Liver (tissue), 3 donors: ENCODE results near the gene ARMH3.

Source experiments
- HNF4A ChIP-seq, 2 donors: conservative IDR thresholded peaks; 2 replicates each; pipeline ENCODE4 v1.6.1; 2016; ENCODE audit warnings: antibody characterized with exemption in 2 of 2, mild to moderate bottlenecking in 2 of 2
- HNF4G ChIP-seq: IDR thresholded peaks from 2 replicates; pipeline ENCODE4 v1.6.1; 2016; ENCODE audit warnings: antibody characterized with exemption
- RAD21 ChIP-seq, 2 donors: IDR thresholded peaks; 2 replicates each; pipeline ENCODE4 v1.6.1; 2016; ENCODE audit warnings: antibody characterized with exemption in 2 of 2, mild to moderate bottlenecking in 2 of 2
- TAF1 ChIP-seq: conservative IDR thresholded peaks from 2 replicates; pipeline ENCODE4 v1.6.1; 2016; ENCODE audit warnings: antibody characterized with exemption, mild to moderate bottlenecking
- YY1 ChIP-seq: IDR thresholded peaks from 2 replicates; pipeline ENCODE4 v1.6.1; 2016; ENCODE audit warnings: antibody characterized with exemption, mild to moderate bottlenecking
- TF ChIP-seq, protein P1 (sequence below): IDR thresholded peaks from 2 replicates; pipeline ENCODE4 v1.6.1; 2016; ENCODE audit warnings: antibody characterized with exemption
- TF ChIP-seq, protein P2 (sequence below): fragments of 150-350 bp; IDR thresholded peaks from 2 replicates; pipeline ENCODE4 v1.5.1; 2017; ENCODE audit warnings: improper control_type of control experiment, low read depth, low read length; ENCODE audit not compliant: missing input control
- TF ChIP-seq, protein P3 (sequence below): IDR thresholded peaks from 2 replicates; pipeline ENCODE4 v1.6.1; 2016; ENCODE audit warnings: antibody characterized with exemption
- donor health status: healthy.
- donor health status: healthy.

DNA sequence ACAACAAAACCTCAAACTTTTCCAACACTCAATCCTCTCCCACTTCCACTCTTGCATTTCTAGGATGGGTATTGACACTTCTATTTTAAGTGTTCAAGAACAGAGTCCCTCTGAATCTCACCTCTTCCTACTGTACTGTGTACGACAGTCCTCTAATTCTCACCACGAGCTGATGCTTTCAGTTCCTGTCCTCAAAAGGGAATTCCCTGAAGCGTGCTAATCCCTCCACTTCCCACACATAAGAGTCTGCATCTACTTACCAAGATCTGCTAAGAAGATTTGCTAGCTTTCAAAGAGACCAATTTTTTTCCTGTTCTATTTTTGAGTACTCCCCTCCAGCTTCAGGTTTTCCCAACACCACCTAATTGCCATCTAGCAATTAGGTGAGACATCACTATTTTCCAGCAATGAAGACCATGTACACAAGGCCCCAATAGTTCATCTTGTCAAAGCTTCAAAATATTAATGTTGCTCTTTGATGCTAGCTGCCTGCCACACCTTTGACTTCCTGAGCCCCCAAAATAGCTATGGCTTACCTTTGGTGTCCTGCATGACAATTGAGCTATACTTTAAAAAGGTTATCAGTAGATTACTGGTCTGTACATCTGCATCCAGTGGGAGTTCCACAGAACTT, 54.4 kb downstream of the ARMH3 start:
- TF ChIP-seq, protein P1, sequence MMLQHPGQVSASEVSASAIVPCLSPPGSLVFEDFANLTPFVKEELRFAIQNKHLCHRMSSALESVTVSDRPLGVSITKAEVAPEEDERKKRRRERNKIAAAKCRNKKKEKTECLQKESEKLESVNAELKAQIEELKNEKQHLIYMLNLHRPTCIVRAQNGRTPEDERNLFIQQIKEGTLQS, result no peak
- no peak for TF ChIP-seq TAF1
- TF ChIP-seq, protein P2, sequence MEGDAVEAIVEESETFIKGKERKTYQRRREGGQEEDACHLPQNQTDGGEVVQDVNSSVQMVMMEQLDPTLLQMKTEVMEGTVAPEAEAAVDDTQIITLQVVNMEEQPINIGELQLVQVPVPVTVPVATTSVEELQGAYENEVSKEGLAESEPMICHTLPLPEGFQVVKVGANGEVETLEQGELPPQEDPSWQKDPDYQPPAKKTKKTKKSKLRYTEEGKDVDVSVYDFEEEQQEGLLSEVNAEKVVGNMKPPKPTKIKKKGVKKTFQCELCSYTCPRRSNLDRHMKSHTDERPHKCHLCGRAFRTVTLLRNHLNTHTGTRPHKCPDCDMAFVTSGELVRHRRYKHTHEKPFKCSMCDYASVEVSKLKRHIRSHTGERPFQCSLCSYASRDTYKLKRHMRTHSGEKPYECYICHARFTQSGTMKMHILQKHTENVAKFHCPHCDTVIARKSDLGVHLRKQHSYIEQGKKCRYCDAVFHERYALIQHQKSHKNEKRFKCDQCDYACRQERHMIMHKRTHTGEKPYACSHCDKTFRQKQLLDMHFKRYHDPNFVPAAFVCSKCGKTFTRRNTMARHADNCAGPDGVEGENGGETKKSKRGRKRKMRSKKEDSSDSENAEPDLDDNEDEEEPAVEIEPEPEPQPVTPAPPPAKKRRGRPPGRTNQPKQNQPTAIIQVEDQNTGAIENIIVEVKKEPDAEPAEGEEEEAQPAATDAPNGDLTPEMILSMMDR, result no peak
- no peak for TF ChIP-seq HNF4A (conservative IDR thresholded peaks at IDR 0.05)
- no peak for TF ChIP-seq YY1
- TF ChIP-seq, protein P3, sequence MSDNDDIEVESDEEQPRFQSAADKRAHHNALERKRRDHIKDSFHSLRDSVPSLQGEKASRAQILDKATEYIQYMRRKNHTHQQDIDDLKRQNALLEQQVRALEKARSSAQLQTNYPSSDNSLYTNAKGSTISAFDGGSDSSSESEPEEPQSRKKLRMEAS, result no peak
- no peak for TF ChIP-seq HNF4G
- no peak for TF ChIP-seq RAD21 (IDR thresholded peaks at IDR 0.05)
